ENCODE results near the gene EFL1.

Gene EFL1

GRCh38 chr15:82136120-82136519 lies 126.4 kb downstream of the EFL1 start:
- no peak for TF ChIP-seq CTCF (IDR thresholded peaks at IDR 0.05; ENCODE audit: low read depth, low read length, missing control alignments)
- no peak for DNase-seq (ENCODE audit: low read depth)
- H3K4me3 ChIP-seq (ENCODE audit: low read depth, low read length): no peak overlapping the region

- no peak for DNase-seq (ENCODE audit: low read depth)
- TF ChIP-seq CTCF (IDR thresholded peaks at IDR 0.05; ENCODE audit: low read depth, low read length, missing control alignments): no peak
- H3K4me3 ChIP-seq (ENCODE audit: low read depth, low read length): no peak overlapping the region
Observed at GRCh38 chr15:82135638-82136037, 126.9 kb downstream of the EFL1 start.

GRCh38 chr15:82134461-82134860 lies 128.1 kb downstream of the EFL1 start:
- TF ChIP-seq CTCF (IDR thresholded peaks at IDR 0.05; ENCODE audit: low read depth, low read length, missing control alignments): no peak
- DNase-seq (ENCODE audit: low read depth): no peak

GRCh38 chr15:82133251-82133650 lies 129.3 kb downstream of the EFL1 start:
- DNase-seq (ENCODE audit: low read depth): no peak
- H3K4me3 ChIP-seq (ENCODE audit: low read depth, low read length): no peak overlapping the region
- TF ChIP-seq CTCF (IDR thresholded peaks at IDR 0.05; ENCODE audit: low read depth, low read length, missing control alignments): no peak

More at GRCh38 chr15:82134461-82134860, 128.1 kb downstream of the EFL1 start:
- no peak overlapping the region for H3K4me3 ChIP-seq (ENCODE audit: low read depth, low read length)

- H3K4me3 ChIP-seq (ENCODE audit: low read depth, low read length): no peak overlapping the region
- no peak for DNase-seq (ENCODE audit: low read depth)
- no peak for TF ChIP-seq CTCF (IDR thresholded peaks at IDR 0.05; ENCODE audit: low read depth, low read length, missing control alignments)
Observed at GRCh38 chr15:82132742-82133141, 129.8 kb downstream of the EFL1 start.

- no peak overlapping the region for H3K4me3 ChIP-seq (ENCODE audit: low read depth, low read length)
- TF ChIP-seq CTCF (IDR thresholded peaks at IDR 0.05; ENCODE audit: low read depth, low read length, missing control alignments): no peak
- no peak for DNase-seq (ENCODE audit: low read depth)
Observed at GRCh38 chr15:82132096-82132495, 130.4 kb downstream of the EFL1 start.

GRCh38 chr15:82130248-82130647 lies 132.3 kb downstream of the EFL1 start:
- no peak overlapping the region for H3K4me3 ChIP-seq (ENCODE audit: low read depth, low read length)
- DNase-seq (ENCODE audit: low read depth): no peak
- no peak for TF ChIP-seq CTCF (IDR thresholded peaks at IDR 0.05; ENCODE audit: low read depth, low read length, missing control alignments)
